Mesodermal cell (in vitro differentiated cells): ENCODE measurements around the gene TPPP.
A peak's percentile ranks its signal among the peaks of the same experiment; 100 is the strongest.

Experiments used
- H3K27ac ChIP-seq: 2 replicates; pipeline ENCODE4 v1.7.0; 2013; ENCODE audit warnings: mild to moderate bottlenecking, low read depth, low read length, moderate library complexity; ENCODE audit not compliant: severe bottlenecking
- H3K36me3 ChIP-seq: 2 replicates; pipeline ENCODE4 v1.7.1; 2013; ENCODE audit warnings: mild to moderate bottlenecking, low read length, moderate library complexity; ENCODE audit not compliant: control insufficient read depth, insufficient read depth
- H3K4me1 ChIP-seq: one replicate; pipeline ENCODE4 v1.7.1; 2013; ENCODE audit warnings: mild to moderate bottlenecking, low read length; ENCODE audit not compliant: insufficient read depth, control insufficient read depth, poor library complexity, severe bottlenecking
- H3K4me3 ChIP-seq: 2 replicates; pipeline ENCODE4 v1.7.0; 2013; ENCODE audit warnings: low read length, control low read depth, mild to moderate bottlenecking; ENCODE audit not compliant: insufficient read depth, poor library complexity, severe bottlenecking; ENCODE audit errors: extremely low read depth
- H3K9me3 ChIP-seq: 2 replicates; pipeline ENCODE4 v1.7.1; 2013; ENCODE audit warnings: mild to moderate bottlenecking, low read length, moderate library complexity; ENCODE audit not compliant: control insufficient read depth
- WGBS, 2 experiments: methylation state at CpG; one replicate each; pipeline ENCODE4 v1.1.5; 2013; ENCODE audit warnings: missing lambda C conversion rate in 2 of 2; ENCODE audit not compliant: insufficient coverage in 2 of 2; 5-methylcytosine and 5-hydroxymethylcytosine counted together

TPPP gene

DNA sequence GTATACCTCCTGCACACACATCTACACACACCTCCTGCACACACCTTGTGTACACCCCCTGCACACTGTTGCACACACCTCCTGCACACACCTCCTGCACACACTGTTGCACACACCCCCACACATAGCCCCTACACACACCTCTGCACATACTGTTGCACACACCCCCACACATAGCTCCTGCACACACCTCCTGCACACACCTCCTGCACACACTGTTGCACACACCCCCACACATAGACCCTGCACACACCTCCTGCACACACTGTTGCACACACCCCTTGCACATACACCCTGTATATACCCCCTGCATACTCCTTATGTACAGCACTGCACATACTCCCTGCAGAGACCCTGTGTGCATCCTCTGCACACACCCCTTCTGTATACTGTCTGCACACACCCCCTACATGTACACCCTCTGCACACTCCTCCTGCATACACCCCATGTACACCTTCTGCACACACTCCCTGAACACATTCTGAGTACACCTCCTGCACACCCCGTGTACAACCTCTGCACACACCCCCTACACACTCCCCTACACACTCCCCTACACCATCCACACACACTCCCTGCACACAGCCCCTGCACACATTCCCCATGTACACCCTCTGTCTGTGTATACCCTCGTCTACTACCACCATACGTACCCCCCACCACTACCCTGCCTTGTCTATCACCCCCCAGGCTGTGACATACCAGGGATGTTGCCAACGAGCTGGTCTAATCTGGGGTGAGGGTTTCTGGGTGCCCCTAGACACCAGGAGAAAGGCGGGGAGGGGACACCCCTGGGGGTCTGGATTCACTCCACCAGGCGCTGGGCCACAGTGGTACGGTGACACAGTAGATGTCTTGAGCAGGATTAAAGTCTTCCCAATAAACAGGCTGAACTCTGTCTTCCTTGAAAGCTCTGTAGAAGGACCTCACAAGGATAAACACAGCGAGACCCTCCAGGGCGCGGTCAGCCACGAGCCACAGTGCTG, 82.1 kb downstream of the TPPP start:
- H3K9me3 ChIP-seq: peaks cover 17% of the 10 kb centered on the region
- no peak overlapping the region for H3K27ac ChIP-seq
- no peaks in the 10 kb centered on the region for H3K4me1 ChIP-seq
- peak overlapping the region; percentile 70 for H3K4me3 ChIP-seq
- peaks cover 9% of the 10 kb centered on the region for H3K36me3 ChIP-seq
- 33 to 58% methylated on average over 8 to 9 of the region's 11 CpGs for WGBS, 2 experiments

DNA sequence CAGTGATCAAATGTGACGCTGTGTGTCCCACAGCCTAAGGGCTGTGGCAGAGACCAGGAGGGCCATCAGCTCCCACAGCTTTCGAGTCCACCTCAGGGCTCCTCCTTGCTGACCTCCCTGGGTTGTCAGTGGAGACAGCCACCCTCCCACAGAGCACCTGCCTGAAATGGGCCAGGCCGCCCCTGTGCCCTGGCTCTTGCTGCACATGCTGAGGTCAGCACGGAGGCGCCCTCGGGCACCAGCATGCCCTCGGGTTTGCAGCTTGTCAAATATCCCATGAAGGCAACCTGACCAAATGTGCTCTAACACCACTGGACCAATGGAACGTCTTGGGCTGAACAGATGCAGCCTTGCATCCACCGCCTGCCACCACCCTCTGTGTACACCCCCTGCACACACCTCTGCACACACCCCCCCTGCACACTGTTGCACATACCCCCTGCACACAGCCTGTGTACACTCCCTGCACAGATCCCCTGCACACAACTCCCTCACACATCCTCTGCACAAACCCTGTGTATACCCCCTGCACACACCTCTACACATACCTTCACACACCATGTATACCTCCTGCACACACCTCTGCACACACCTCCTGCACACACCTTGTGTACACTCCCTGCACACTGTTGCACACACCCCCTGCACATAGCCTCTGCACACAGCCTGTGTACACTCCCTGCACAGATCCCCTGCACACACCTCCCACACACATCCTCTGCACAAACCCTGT, 83.0 kb downstream of the TPPP start:
- WGBS, 2 experiments: 94 to 100% methylated on average over 8 to 9 of the region's 9 CpGs
- Histone ChIP-seq H3K27ac (no peak overlapping the region), H3K9me3 (peaks cover 17% of the 10 kb centered on the region), H3K4me3 (no peak overlapping the region), H3K4me1 (no peaks in the 10 kb centered on the region), H3K36me3 (peaks cover 8% of the 10 kb centered on the region)
